SK-N-SH (cell line): ENCODE data around the gene DOCK4.

Experiments used
- CHD2 ChIP-seq: fragments of 150-350 bp; IDR thresholded peaks from 2 replicates; pipeline ENCODE4 v1.6.1; 2018; ENCODE audit warnings: low read length; ENCODE audit not compliant: partially characterized antibody
- CTCF ChIP-seq: fragments of 200-600 bp; sonication (generic); IDR thresholded peaks from 2 replicates; pipeline ENCODE4 v1.6.1; 2017; ENCODE audit warnings: antibody characterized with exemption, mild to moderate bottlenecking, moderate library complexity
- EP300 ChIP-seq, 2 experiments: IDR thresholded peaks; 2 replicates each; pipeline versions ENCODE4 v1.4.0 to v1.6.1; 2012; ENCODE audit warnings: borderline replicate concordance in 1 of 2, low read depth in 1 of 2, low read length in 1 of 2
- FOXM1 ChIP-seq: IDR thresholded peaks from 2 replicates; pipeline ENCODE4 v1.4.0; 2012; ENCODE audit warnings: low read depth, mild to moderate bottlenecking
- MEF2A ChIP-seq: IDR thresholded peaks from 2 replicates; pipeline ENCODE4 v1.4.0; 2012; ENCODE audit warnings: low read depth, borderline replicate concordance
- RCOR1 ChIP-seq: fragments of 150-350 bp; IDR thresholded peaks from 2 replicates; pipeline ENCODE4 v1.6.1; 2017; ENCODE audit warnings: antibody characterized with exemption, low read length
- RFX5 ChIP-seq: IDR thresholded peaks from 2 replicates; pipeline ENCODE4 v1.6.1; 2012; ENCODE audit warnings: mild to moderate bottlenecking, improper control_type of control experiment, low read length
- SMC3 ChIP-seq: IDR thresholded peaks from 2 replicates; pipeline ENCODE4 v1.6.1; 2012; ENCODE audit warnings: low read depth, low read length, improper control_type of control experiment
- TCF12 ChIP-seq: IDR thresholded peaks from 2 replicates; pipeline ENCODE4 v1.4.0; 2012
- USF2 ChIP-seq: fragments of 150-350 bp; IDR thresholded peaks from 2 replicates; pipeline ENCODE4 v1.6.1; 2017; ENCODE audit warnings: antibody characterized with exemption, low read length, low read depth, borderline replicate concordance
- YY1 ChIP-seq: IDR thresholded peaks from 2 replicates; pipeline ENCODE4 v1.4.0; 2012; ENCODE audit warnings: low read depth, mild to moderate bottlenecking

GRCh38 chr7:112207765-112208164, 1.6 kb upstream of the DOCK4 start:
- no peak for TF ChIP-seq CTCF
- no peak for TF ChIP-seq FOXM1
- TF ChIP-seq RFX5: no peak
- no peak for TF ChIP-seq TCF12
- TF ChIP-seq EP300 (IDR thresholded peaks at IDR 0.05; ENCODE audit: borderline replicate concordance in 1 of 2, low read depth in 1 of 2, low read length in 1 of 2): no peak
- no peak for TF ChIP-seq USF2
- no peak for TF ChIP-seq SMC3
- no peak for TF ChIP-seq RCOR1
- no peak for TF ChIP-seq MEF2A
- TF ChIP-seq CHD2: no peak
- TF ChIP-seq YY1: no peak
